ENCODE data around the gene ATP6V0E1.

ATP6V0E1 gene

DNA sequence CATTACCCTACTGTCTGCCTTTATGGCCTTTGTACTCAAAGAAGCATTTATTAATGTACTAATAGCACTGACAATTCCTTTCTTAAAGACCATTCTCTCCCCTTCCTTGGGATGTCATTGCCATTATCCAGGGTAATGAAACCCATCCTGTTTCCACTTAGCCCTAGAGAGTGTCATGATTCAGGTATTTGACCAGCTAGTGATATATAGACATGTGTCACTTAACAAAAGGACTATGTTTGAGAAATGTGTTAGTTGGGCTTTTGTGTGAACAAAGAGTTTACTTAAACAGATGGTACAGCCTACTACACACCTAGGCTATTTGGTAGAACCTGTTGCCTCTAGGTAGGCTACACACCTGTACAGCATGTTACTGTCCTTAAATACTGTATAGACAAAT is 2.0 kb downstream of the ATP6V0E1 start:
- Histone ChIP-seq H3K9ac (ENCODE audit: low read length) (no peak overlapping the region), H3K79me2 (ENCODE audit: low read length) (peaks cover 72% of the 10 kb centered on the region), H3F3A (ENCODE audit: insufficient read depth, low read length) (peaks cover 11% of the 10 kb centered on the region), H2AFZ (ENCODE audit: low read length) (no peak overlapping the region), H3K27ac (ENCODE audit: low read length) (no peak overlapping the region), H3K4me2 (ENCODE audit: low read depth, low read length) (peak overlapping the region; percentile 61), H3K9me3 (replicated peaks; ENCODE audit: insufficient read depth, low read length) (no peaks in the 10 kb centered on the region), H3K36me3 (replicated peaks; ENCODE audit: insufficient read depth, low read length) (peaks cover 10% of the 10 kb centered on the region; the same call in 1 of the 2 replicates), H3K9me2 (replicated peaks; ENCODE audit: insufficient read depth, low read length) (no peaks in the 10 kb centered on the region), H3K27me3 (replicated peaks; ENCODE audit: insufficient read depth, low read length) (no peaks in the 10 kb centered on the region), H3K4me1 (ENCODE audit: low read length) (peaks cover 8% of the 10 kb centered on the region), H3K4me3 (ENCODE audit: low read length) (peak overlapping the region; percentile 98), H4K20me1 (ENCODE audit: insufficient read depth, low read length) (peaks cover 3% of the 10 kb centered on the region; the same call in 1 of the 2 replicates)
- TF ChIP-seq EZH2 (optimal IDR thresholded peaks at IDR 0.05; ENCODE audit: low read depth, low read length) (no peak), EZH2phosphoT487 (IDR thresholded peaks at IDR 0.05; ENCODE audit: low read length) (no peak)
- DNase-seq = no peak

DNA sequence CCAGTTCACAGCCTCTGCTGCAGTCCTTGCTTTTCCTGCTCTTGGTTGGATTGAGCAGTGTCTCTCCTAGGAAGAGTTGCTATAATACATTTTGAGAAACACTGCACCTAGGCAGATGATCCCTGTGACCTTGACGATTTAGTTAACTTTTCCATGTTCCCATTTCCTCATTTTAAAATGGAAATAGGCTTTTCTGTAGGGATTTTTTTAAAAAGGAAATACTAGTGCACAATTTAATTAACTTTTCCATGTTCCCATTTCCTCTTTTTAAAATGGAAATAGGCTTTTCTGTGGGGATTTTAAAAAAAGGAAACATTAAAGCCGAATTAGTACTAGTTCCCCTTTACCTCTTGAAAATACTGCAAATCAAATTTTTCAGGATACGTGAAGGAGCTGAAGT is 4.7 kb downstream of the ATP6V0E1 start:
- Histone ChIP-seq H3K27ac (ENCODE audit: low read length) (no peak overlapping the region), H3K4me1 (ENCODE audit: low read length) (peaks cover 8% of the 10 kb centered on the region), H3K36me3 (replicated peaks; ENCODE audit: insufficient read depth, low read length) (peaks cover 10% of the 10 kb centered on the region), H3K4me2 (ENCODE audit: low read depth, low read length) (no peak overlapping the region), H3K79me2 (ENCODE audit: low read length) (peaks cover 98% of the 10 kb centered on the region), H3K9ac (ENCODE audit: low read length) (no peak overlapping the region), H3K4me3 (ENCODE audit: low read length) (no peak overlapping the region), H3K27me3 (replicated peaks; ENCODE audit: insufficient read depth, low read length) (no peaks in the 10 kb centered on the region), H3K9me2 (replicated peaks; ENCODE audit: insufficient read depth, low read length) (no peaks in the 10 kb centered on the region), H3F3A (ENCODE audit: insufficient read depth, low read length) (peaks cover 11% of the 10 kb centered on the region), H3K9me3 (replicated peaks; ENCODE audit: insufficient read depth, low read length) (no peaks in the 10 kb centered on the region), H4K20me1 (ENCODE audit: insufficient read depth, low read length) (peaks cover 9% of the 10 kb centered on the region), H2AFZ (ENCODE audit: low read length) (no peak overlapping the region)
- TF ChIP-seq, protein P1, sequence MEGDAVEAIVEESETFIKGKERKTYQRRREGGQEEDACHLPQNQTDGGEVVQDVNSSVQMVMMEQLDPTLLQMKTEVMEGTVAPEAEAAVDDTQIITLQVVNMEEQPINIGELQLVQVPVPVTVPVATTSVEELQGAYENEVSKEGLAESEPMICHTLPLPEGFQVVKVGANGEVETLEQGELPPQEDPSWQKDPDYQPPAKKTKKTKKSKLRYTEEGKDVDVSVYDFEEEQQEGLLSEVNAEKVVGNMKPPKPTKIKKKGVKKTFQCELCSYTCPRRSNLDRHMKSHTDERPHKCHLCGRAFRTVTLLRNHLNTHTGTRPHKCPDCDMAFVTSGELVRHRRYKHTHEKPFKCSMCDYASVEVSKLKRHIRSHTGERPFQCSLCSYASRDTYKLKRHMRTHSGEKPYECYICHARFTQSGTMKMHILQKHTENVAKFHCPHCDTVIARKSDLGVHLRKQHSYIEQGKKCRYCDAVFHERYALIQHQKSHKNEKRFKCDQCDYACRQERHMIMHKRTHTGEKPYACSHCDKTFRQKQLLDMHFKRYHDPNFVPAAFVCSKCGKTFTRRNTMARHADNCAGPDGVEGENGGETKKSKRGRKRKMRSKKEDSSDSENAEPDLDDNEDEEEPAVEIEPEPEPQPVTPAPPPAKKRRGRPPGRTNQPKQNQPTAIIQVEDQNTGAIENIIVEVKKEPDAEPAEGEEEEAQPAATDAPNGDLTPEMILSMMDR (IDR thresholded peaks at IDR 0.05; ENCODE audit: low read length) = no peak
- no peak for TF ChIP-seq EZH2 (optimal IDR thresholded peaks at IDR 0.05; ENCODE audit: low read depth, low read length)
- no peak for TF ChIP-seq EZH2phosphoT487 (IDR thresholded peaks at IDR 0.05; ENCODE audit: low read length)
- DNase-seq = no peak

DNA sequence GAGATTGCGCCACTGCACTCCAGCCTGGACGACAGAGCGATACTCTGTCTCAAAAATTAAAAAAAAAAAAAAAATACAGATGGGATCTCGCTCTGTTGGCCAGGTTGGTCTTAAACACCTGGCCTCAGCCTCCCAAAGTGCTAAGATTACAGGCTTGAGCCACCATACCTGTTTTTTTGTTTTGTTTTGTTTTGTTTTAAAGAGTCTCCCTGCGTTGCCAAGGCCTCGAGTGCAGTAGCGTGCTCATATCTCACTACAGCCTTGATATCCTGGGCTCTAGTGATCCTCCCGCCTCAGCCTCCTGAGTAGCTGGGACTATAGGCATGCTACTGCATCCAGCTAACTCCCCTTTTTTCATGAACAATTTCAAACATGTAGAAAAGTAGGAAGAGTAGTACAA is 7.2 kb downstream of the ATP6V0E1 start:
- Histone ChIP-seq H3K27me3 (replicated peaks; ENCODE audit: insufficient read depth, low read length) (no peaks in the 10 kb centered on the region), H3K36me3 (replicated peaks; ENCODE audit: insufficient read depth, low read length) (peaks cover 10% of the 10 kb centered on the region), H3K4me1 (ENCODE audit: low read length) (peaks cover 2% of the 10 kb centered on the region), H3K9me3 (replicated peaks; ENCODE audit: insufficient read depth, low read length) (no peaks in the 10 kb centered on the region), H3K79me2 (ENCODE audit: low read length) (peaks cover 99% of the 10 kb centered on the region), H3F3A (ENCODE audit: insufficient read depth, low read length) (no peaks in the 10 kb centered on the region), H2AFZ (ENCODE audit: low read length) (no peak overlapping the region), H3K4me2 (ENCODE audit: low read depth, low read length) (no peak overlapping the region), H3K27ac (ENCODE audit: low read length) (no peak overlapping the region), H3K9ac (ENCODE audit: low read length) (no peak overlapping the region), H3K9me2 (replicated peaks; ENCODE audit: insufficient read depth, low read length) (no peaks in the 10 kb centered on the region), H4K20me1 (ENCODE audit: insufficient read depth, low read length) (peaks cover 9% of the 10 kb centered on the region), H3K4me3 (ENCODE audit: low read length) (no peak overlapping the region)
- TF ChIP-seq EZH2 (optimal IDR thresholded peaks at IDR 0.05; ENCODE audit: low read depth, low read length) = no peak
- TF ChIP-seq, protein P1 (IDR thresholded peaks at IDR 0.05; ENCODE audit: low read length) = no peak
- DNase-seq = no peak

DNA sequence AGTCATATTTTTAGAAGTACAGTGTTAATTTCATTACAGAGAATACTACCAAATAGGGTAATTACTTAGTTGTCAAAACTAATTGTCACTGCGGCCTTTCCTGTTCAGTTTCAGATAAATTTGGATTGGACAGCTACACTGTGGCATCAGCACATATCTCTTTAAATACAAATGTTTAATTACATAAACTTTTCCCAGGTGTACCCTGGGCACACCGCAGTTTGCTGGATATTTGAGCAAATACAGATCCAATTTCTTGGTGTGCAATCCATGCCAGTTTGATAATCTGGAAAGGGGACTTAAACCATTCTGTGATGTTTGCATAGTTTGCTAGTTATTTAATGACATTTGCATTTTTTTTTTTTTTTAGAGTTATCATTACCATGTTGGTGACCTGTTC is 10.8 kb downstream of the ATP6V0E1 start:
- Histone ChIP-seq H3K9ac (ENCODE audit: low read length) (no peak overlapping the region), H3K36me3 (replicated peaks; ENCODE audit: insufficient read depth, low read length) (no peaks in the 10 kb centered on the region; the same call in none of the 2 replicates), H4K20me1 (ENCODE audit: insufficient read depth, low read length) (peaks cover 6% of the 10 kb centered on the region; the same call in 1 of the 2 replicates), H3K4me3 (ENCODE audit: low read length) (no peak overlapping the region), H3K79me2 (ENCODE audit: low read length) (peaks cover 99% of the 10 kb centered on the region), H3K27ac (ENCODE audit: low read length) (no peak overlapping the region), H3K4me2 (ENCODE audit: low read depth, low read length) (no peak overlapping the region), H3K9me3 (replicated peaks; ENCODE audit: insufficient read depth, low read length) (no peaks in the 10 kb centered on the region), H3K4me1 (ENCODE audit: low read length) (peaks cover 3% of the 10 kb centered on the region), H3F3A (ENCODE audit: insufficient read depth, low read length) (peaks cover 3% of the 10 kb centered on the region), H3K27me3 (replicated peaks; ENCODE audit: insufficient read depth, low read length) (no peaks in the 10 kb centered on the region), H3K9me2 (replicated peaks; ENCODE audit: insufficient read depth, low read length) (no peaks in the 10 kb centered on the region), H2AFZ (ENCODE audit: low read length) (no peak overlapping the region)
- TF ChIP-seq, protein P1 (IDR thresholded peaks at IDR 0.05; ENCODE audit: low read length) = no peak
- TF ChIP-seq EZH2 (optimal IDR thresholded peaks at IDR 0.05; ENCODE audit: low read depth, low read length) (no peak), EZH2phosphoT487 (IDR thresholded peaks at IDR 0.05; ENCODE audit: low read length) (no peak)
- no peak for DNase-seq
